GM21717 (cell line): ENCODE measurements around the gene MKLN1.
"Not testable (repeated sequence)": the region's sequence is repeated elsewhere in the genome, so short reads cannot be mapped to it uniquely, and the experiment has no call there.

ENCODE experiments used
- ATAC-seq: cut with Tn5 transposase; IDR thresholded peaks from one replicate; pipeline ENCODE4 v1.9.1; 2021; ENCODE audit warnings: mild to moderate bottlenecking, moderate library complexity; ENCODE audit not compliant: unreplicated experiment

Gene MKLN1

GRCh38 chr7:131455546-131455945 lies 127.9 kb downstream of the MKLN1 start:
- ATAC-seq: no peak

GRCh38 chr7:131456338-131456737 lies 128.7 kb downstream of the MKLN1 start:
- no peak for ATAC-seq

GRCh38 chr7:131459256-131459655 lies 131.6 kb downstream of the MKLN1 start:
- ATAC-seq: no peak

- ATAC-seq: no peak
Measured at GRCh38 chr7:131462059-131462458, 134.4 kb downstream of the MKLN1 start.

- ATAC-seq: not testable (repeated sequence)
Measured at GRCh38 chr7:131462715-131463114, 135.0 kb downstream of the MKLN1 start.

- ATAC-seq: no peak
Measured at GRCh38 chr7:131466735-131467365, 139.2 kb downstream of the MKLN1 start.

GRCh38 chr7:131467788-131468187 lies 140.1 kb downstream of the MKLN1 start:
- no peak for ATAC-seq

GRCh38 chr7:131471250-131472004 lies 143.8 kb downstream of the MKLN1 start:
- no peak for ATAC-seq

- no peak for ATAC-seq
Measured at GRCh38 chr7:131476740-131477139, 149.1 kb downstream of the MKLN1 start.

GRCh38 chr7:131480384-131481315 lies 153.0 kb downstream of the MKLN1 start:
- no peak for ATAC-seq

GRCh38 chr7:131482800-131483199 lies 155.1 kb downstream of the MKLN1 start:
- ATAC-seq: no peak

- ATAC-seq: no peak
Measured at GRCh38 chr7:131483586-131483985, 155.9 kb downstream of the MKLN1 start.

- no peak for ATAC-seq
Measured at GRCh38 chr7:131486346-131486745, 158.7 kb downstream of the MKLN1 start.

- ATAC-seq: no peak
Measured at GRCh38 chr7:131487217-131487616, 159.5 kb downstream of the MKLN1 start.

- no peak for ATAC-seq
Measured at GRCh38 chr7:131488361-131488760, 160.7 kb downstream of the MKLN1 start.

- ATAC-seq: no peak
Measured at GRCh38 chr7:131489196-131489595, 161.5 kb downstream of the MKLN1 start.

GRCh38 chr7:131489881-131490280 lies 162.2 kb downstream of the MKLN1 start:
- no peak for ATAC-seq

GRCh38 chr7:131493081-131493480 lies 165.4 kb downstream of the MKLN1 start:
- no peak for ATAC-seq

- ATAC-seq: no peak
Measured at GRCh38 chr7:131493581-131493980, 165.9 kb downstream of the MKLN1 start.

GRCh38 chr7:131494182-131494581 lies 166.5 kb downstream of the MKLN1 start:
- no peak for ATAC-seq

GRCh38 chr7:131495669-131496498 lies 168.2 kb downstream of the MKLN1 start:
- ATAC-seq: no peak
